ENCODE measurements around the gene LRP5.

GRCh38 chr11:68433541-68433940 is 121.2 kb downstream of the LRP5 start:
- TF ChIP-seq GATA3 (IDR thresholded peaks at IDR 0.05; ENCODE audit: low read depth, low read length): no peak
- TF ChIP-seq GATA2 (IDR thresholded peaks at IDR 0.05; ENCODE audit: low read depth, low read length): no peak

Data from SH-SY5Y (cell line).